IMR-90 (cell line): Measurements from ENCODE around the gene PI4KA. TPM values are rescaled to one million over a fixed set of nuclear protein-coding genes. Genes with fewer than 3 reads are reported as not detected.
"Not testable (repeated sequence)": the region's sequence is repeated elsewhere in the genome, so short reads cannot be mapped to it uniquely, and the experiment has no call there.

Experiments
- ATAC-seq: fragments of 200-7000 bp; cut with Tn5 transposase; 2 replicates; pipeline ENCODE4 v1.9.1; 2020; ENCODE audit warnings: low read depth, mild to moderate bottlenecking, moderate library complexity
- BruUV-seq: library from RNA; stranded (reverse); fragments of 400-500 nt; replicated peaks from 2 replicates; lab custom pipeline; 2021; lab: Mats Ljungman, UMichigan
- CTCF ChIA-PET: fragments of 300-600 bp; formaldehyde crosslinking; extraction: SDS; loops from one replicate; lab custom pipeline; 2021; ENCODE audit warnings: antibody characterized with exemption; lab: Yijun Ruan, JAX
- POLR2A ChIA-PET: fragments of 300-600 bp; sonication (Branson Sonifier 250); formaldehyde crosslinking; loops from one replicate; lab custom pipeline; 2022; ENCODE audit warnings: antibody characterized with exemption; ENCODE audit not compliant: unreplicated experiment; lab: Charles Lee
- DNase-seq: peaks from one replicate; pipeline ENCODE4 v3.0.0; 2013
- H2AFZ ChIP-seq: replicated peaks from 2 replicates; pipeline ENCODE3; 2013; ENCODE audit warnings: low read length, mild to moderate bottlenecking; ENCODE audit not compliant: poor library complexity
- H2AK5ac ChIP-seq: 2 replicates; pipeline ENCODE4 v1.6.1; 2013; ENCODE audit warnings: low read depth, low read length, inconsistent platforms
- H2AK9ac ChIP-seq: replicated peaks from 2 replicates; pipeline ENCODE3; 2013; ENCODE audit warnings: mild to moderate bottlenecking, low read depth, low read length, moderate library complexity; ENCODE audit not compliant: poor library complexity
- H2BK120ac ChIP-seq: 2 replicates; pipeline ENCODE4 v1.6.1; 2013; ENCODE audit warnings: low read depth, low read length, inconsistent platforms
- H2BK15ac ChIP-seq: 3 replicates; pipeline ENCODE4 v1.6.1; 2013; ENCODE audit warnings: low read depth, low read length, inconsistent platforms
- H2BK20ac ChIP-seq: 2 replicates; pipeline ENCODE4 v1.6.1; 2013; ENCODE audit warnings: low read depth, mild to moderate bottlenecking, inconsistent platforms, low read length, moderate library complexity
- H2BK5ac ChIP-seq: 2 replicates; pipeline ENCODE4 v1.6.1; 2013; ENCODE audit warnings: mild to moderate bottlenecking, low read depth, low read length, inconsistent platforms; ENCODE audit not compliant: poor library complexity, severe bottlenecking
- H3K14ac ChIP-seq: replicated peaks from 2 replicates; pipeline ENCODE4 v1.6.1; 2013; ENCODE audit warnings: low read depth, low read length, inconsistent platforms
- H3K18ac ChIP-seq: 2 replicates; pipeline ENCODE4 v1.6.1; 2013; ENCODE audit warnings: low read depth, low read length, control low read depth
- H3K23ac ChIP-seq: 2 replicates; pipeline ENCODE4 v1.6.1; 2013; ENCODE audit warnings: low read depth, low read length, inconsistent platforms
- H3K27ac ChIP-seq: 2 replicates; pipeline ENCODE4 v1.5.1; 2013; ENCODE audit warnings: mild to moderate bottlenecking, control low read depth, low read length; ENCODE audit not compliant: insufficient read depth
- H3K27me3 ChIP-seq: 2 replicates; pipeline ENCODE4 v1.6.1; 2013; ENCODE audit warnings: low read length; ENCODE audit not compliant: control insufficient read depth, insufficient read depth
- H3K36me3 ChIP-seq: 2 replicates; pipeline ENCODE4 v1.6.1; 2013; ENCODE audit warnings: low read length, mixed read lengths; ENCODE audit not compliant: control insufficient read depth, insufficient read depth
- H3K4ac ChIP-seq: 2 replicates; pipeline ENCODE4 v1.6.1; 2013; ENCODE audit warnings: low read depth, low read length, inconsistent platforms
- H3K4me1 ChIP-seq: 2 replicates; pipeline ENCODE4 v1.6.1; 2013; ENCODE audit warnings: low read length, mixed read lengths; ENCODE audit not compliant: control insufficient read depth, insufficient read depth
- H3K4me2 ChIP-seq: 2 replicates; pipeline ENCODE4 v1.6.1; 2013; ENCODE audit warnings: low read depth, mild to moderate bottlenecking, control low read depth, low read length, moderate library complexity
- H3K4me3 ChIP-seq: 2 replicates; pipeline ENCODE4 v1.5.1; 2013; ENCODE audit warnings: low read depth, mild to moderate bottlenecking, control low read depth, low read length, moderate library complexity; ENCODE audit not compliant: insufficient read depth
- H3K56ac ChIP-seq: 2 replicates; pipeline ENCODE4 v1.6.1; 2013; ENCODE audit warnings: low read length, inconsistent platforms; ENCODE audit not compliant: insufficient read depth; ENCODE audit errors: extremely low read depth
- H3K79me1 ChIP-seq, 2 experiments: 2 replicates each; pipeline ENCODE4 v1.6.1; 2013; ENCODE audit warnings: low read length in 2 of 2, inconsistent platforms in 1 of 2, low read depth in 1 of 2
- H3K9ac ChIP-seq: 2 replicates; pipeline ENCODE4 v1.6.1; 2013; ENCODE audit warnings: low read depth, low read length, control low read depth
- H3K9me1 ChIP-seq: 2 replicates; pipeline ENCODE4 v1.6.1; 2013; ENCODE audit warnings: low read length, inconsistent platforms; ENCODE audit not compliant: insufficient read depth
- H3K9me3 ChIP-seq: 2 replicates; pipeline ENCODE4 v1.6.1; 2013; ENCODE audit warnings: low read length; ENCODE audit not compliant: control insufficient read depth, insufficient read depth
- H4K20me1 ChIP-seq: 2 replicates; pipeline ENCODE4 v1.6.1; 2013; ENCODE audit warnings: low read length, inconsistent platforms; ENCODE audit not compliant: insufficient read depth
- H4K5ac ChIP-seq: 2 replicates; pipeline ENCODE4 v1.6.1; 2013; ENCODE audit warnings: mild to moderate bottlenecking, low read depth, low read length, control low read depth
- H4K8ac ChIP-seq, 2 experiments: 2 replicates each; pipeline ENCODE4 v1.6.1; 2013; ENCODE audit warnings: low read depth in 2 of 2, low read length in 2 of 2, control low read depth in 1 of 2, inconsistent platforms in 1 of 2
- H4K91ac ChIP-seq: 2 replicates; pipeline ENCODE4 v1.6.1; 2013; ENCODE audit warnings: low read depth, low read length, inconsistent platforms; ENCODE audit not compliant: insufficient read depth
- WGBS, 2 experiments: methylation state at CpG; one replicate each; pipeline versions ENCODE4 v1.1.5 to v1.1.7; 2013; ENCODE audit warnings: missing lambda C conversion rate in 2 of 2; ENCODE audit not compliant: insufficient read length in 1 of 2; ENCODE audit errors: extremely low coverage in 2 of 2; 5-methylcytosine and 5-hydroxymethylcytosine counted together
- dilution Hi-C: fragments of 300-500 bp; cut with HindIII; formaldehyde crosslinking; loops from one replicate; pipeline ENCODE4 v1.14.3; 2018; ENCODE audit warnings: low sequenced_read_pairs; ENCODE audit not compliant: unreplicated experiment
- in situ Hi-C: fragments of 300-500 bp; cut with MboI; formaldehyde crosslinking; loops from 3 replicates; pipeline ENCODE4 v1.14.3; 2019; ENCODE audit warnings: low sequenced_read_pairs, inconsistent platforms, mixed read lengths
- intact Hi-C: fragments of 100-400 bp; cut with micrococcal nuclease; formaldehyde crosslinking; loops from 2 replicates; pipeline ENCODE4 v1.10.0; 2022
- polyA plus RNA-seq, 3 experiments: library from polyadenylated mRNA; depleted of rRNA; stranded (reverse); fragments of >200 nt; gene quantifications; 2 replicates each; pipeline ENCODE4 v1.2.3, GENCODE V29; 2012; ENCODE audit warnings: low replicate concordance in 1 of 3
- total RNA-seq: library from RNA; depleted of rRNA; stranded (reverse); fragments of >200 nt; gene quantifications from 2 replicates; pipeline ENCODE4 v1.2.3, GENCODE V29; 2012

PI4KA gene
- total and polyA plus RNA-seq, 2 of the 4 experiments (the other 2 are of a cell fraction): 16.8 to 35.5 TPM

DNA sequence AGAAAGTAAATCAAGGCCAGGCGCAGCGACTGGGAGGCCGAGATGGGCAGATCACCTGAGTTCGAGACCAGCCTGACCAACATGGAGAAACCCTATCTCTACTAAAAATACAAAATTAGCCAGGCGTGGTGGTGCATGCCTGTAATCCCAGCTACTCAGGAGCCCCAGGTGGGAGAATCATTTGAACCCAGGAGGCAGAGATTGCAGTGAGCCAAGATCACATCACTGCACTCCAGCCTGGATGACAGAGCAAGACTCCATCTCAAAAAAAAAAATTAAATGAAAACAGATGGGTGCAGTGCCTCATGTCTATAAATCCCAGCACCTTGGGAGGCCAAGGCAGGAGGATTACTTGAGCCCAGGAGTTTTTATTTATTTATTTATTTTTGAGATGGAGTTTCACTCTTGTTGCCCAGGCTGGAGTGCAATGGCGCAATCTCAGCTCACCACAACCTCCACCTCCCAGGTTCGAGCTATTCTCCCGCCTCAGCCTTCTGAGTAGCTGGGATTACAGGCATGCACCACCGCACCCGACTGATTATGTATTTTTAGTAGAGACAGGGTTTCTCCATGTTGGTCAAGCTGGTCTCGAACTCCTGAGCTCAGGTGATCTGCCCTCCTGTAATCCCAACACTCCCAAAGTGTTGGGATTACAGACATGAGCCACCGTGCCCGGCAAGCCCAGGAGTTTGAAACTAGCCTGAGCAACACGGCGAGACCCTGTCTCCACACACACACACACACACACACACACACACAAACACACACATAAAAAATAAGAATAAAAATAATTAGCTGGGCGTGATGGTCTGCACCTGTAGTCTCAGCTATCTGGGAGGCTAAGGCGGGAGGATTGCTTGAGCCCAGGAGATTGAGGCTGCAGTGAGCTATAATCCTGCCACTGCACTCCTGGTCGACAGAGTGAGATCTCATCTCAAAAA, 42.8 kb upstream of the PI4KA start:
- H4K8ac ChIP-seq, H2BK20ac ChIP-seq, H3K18ac ChIP-seq, H3K79me1 ChIP-seq, H3K27ac ChIP-seq, POLR2A ChIA-PET, H3K23ac ChIP-seq, H3K14ac ChIP-seq, H2BK5ac ChIP-seq, H3K56ac ChIP-seq, H4K5ac ChIP-seq, H3K36me3 ChIP-seq, H3K9me1 ChIP-seq, H4K91ac ChIP-seq, H3K4me2 ChIP-seq, in situ Hi-C loops, DNase-seq, H3K4me3 ChIP-seq, intact Hi-C loops, BruUV-seq, H2AFZ ChIP-seq, H3K4ac ChIP-seq, H2AK9ac ChIP-seq, H3K9ac ChIP-seq, H4K20me1 ChIP-seq, H3K9me3 ChIP-seq, ATAC-seq, H2BK120ac ChIP-seq, H3K27me3 ChIP-seq, H2BK15ac ChIP-seq, dilution Hi-C loops, H2AK5ac ChIP-seq: not testable (repeated sequence)
- H3K4me1 ChIP-seq: peaks cover 10% of the 10 kb centered on the region
- WGBS, 2 experiments: 80% methylated on average over 1 of the region's 18 CpGs; no CpG with 5 or more reads in 1 of the 2 experiments
- CTCF ChIA-PET: interaction anchor here (0.6 kb wide), 1 partner anchor 8 kb away, joined by 4 read pairs; no protein-coding TSS in a partner anchor
